HG02840 (cell line): Measurements from ENCODE around the gene RCOR1.
"Not testable (repeated sequence)": the region's sequence is repeated elsewhere in the genome, so short reads cannot be mapped to it uniquely, and the experiment has no call there.

Experiments used
- ATAC-seq: cut with Tn5 transposase; IDR thresholded peaks from one replicate; pipeline ENCODE4 v1.9.1; 2021; ENCODE audit warnings: mild to moderate bottlenecking, moderate library complexity, moderate number of reproducible peaks; ENCODE audit not compliant: unreplicated experiment, low FRiP score

The RCOR1 gene

DNA sequence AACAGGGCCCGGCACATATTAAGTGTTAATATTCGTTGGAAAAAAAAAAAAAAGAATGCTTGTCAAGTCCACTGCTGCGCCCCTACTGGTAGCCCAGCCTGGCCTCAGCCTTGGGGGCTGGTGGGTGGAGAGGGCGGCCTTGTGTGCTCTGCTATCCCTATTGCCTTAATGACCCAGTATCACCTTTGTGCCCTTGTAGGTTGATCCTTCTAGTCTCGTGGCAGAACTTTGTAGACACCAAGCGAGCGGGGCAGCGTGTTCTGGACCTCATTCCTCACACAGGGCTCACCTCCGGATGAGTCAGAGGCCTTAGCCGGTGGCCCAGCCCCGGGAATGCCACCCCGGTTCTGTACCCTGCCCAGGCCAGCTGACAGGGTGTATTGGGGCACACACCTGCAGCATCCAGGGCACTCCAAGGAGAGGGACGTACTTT is 1.8 kb upstream of the RCOR1 start:
- no peak for ATAC-seq

DNA sequence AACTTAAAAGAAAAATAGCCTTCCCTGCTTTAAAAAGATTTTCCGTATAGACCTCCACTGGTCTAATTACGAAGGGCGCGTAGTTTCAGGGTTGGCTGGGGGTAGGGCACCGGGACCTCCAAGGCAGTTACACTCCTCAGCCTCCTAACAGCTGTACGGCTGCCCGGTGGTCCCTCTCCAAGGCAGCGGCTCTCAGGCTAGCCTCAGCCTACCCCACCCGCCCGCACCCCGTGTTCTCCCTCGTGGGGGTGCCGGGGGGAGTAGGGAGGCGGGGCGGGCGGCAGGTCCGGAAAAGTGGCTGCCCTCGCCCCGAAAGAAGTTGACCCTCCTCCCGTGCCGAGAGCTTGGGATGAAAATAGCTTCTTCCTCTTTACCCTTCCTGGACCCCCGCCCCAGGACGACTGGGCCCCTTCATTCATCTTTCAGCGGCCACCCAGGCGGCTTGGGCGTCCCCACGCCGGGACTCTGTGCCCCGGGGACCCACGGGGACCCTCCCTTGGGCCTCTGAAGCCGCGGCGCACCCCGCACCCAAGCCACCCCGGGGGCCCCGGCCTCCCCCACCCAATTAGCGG is 991 bp upstream of the RCOR1 start:
- peak; percentile 1 for ATAC-seq

DNA sequence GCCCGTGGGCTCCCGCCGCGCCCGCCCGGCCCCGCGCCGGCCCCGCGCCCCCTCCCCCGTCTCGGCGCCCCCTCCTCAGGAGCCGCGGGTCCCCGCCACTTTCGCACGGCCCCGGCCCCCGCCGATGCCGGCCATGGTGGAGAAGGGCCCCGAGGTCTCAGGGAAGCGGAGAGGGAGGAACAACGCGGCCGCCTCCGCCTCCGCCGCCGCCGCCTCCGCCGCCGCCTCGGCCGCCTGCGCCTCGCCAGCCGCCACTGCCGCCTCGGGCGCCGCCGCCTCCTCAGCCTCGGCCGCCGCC is 263 bp downstream of the RCOR1 start:
- ATAC-seq = peak; percentile 4

- peak; percentile 19 for ATAC-seq
Observed at GRCh38 chr14:102593061-102593824, 794 bp downstream of the RCOR1 start.

GRCh38 chr14:102593825-102594137 is 1.3 kb downstream of the RCOR1 start:
- ATAC-seq = no peak

- ATAC-seq = no peak
Observed at GRCh38 chr14:102594514-102595175, 2.2 kb downstream of the RCOR1 start.

- no peak for ATAC-seq
Observed at GRCh38 chr14:102601378-102601925, 9.0 kb downstream of the RCOR1 start.

DNA sequence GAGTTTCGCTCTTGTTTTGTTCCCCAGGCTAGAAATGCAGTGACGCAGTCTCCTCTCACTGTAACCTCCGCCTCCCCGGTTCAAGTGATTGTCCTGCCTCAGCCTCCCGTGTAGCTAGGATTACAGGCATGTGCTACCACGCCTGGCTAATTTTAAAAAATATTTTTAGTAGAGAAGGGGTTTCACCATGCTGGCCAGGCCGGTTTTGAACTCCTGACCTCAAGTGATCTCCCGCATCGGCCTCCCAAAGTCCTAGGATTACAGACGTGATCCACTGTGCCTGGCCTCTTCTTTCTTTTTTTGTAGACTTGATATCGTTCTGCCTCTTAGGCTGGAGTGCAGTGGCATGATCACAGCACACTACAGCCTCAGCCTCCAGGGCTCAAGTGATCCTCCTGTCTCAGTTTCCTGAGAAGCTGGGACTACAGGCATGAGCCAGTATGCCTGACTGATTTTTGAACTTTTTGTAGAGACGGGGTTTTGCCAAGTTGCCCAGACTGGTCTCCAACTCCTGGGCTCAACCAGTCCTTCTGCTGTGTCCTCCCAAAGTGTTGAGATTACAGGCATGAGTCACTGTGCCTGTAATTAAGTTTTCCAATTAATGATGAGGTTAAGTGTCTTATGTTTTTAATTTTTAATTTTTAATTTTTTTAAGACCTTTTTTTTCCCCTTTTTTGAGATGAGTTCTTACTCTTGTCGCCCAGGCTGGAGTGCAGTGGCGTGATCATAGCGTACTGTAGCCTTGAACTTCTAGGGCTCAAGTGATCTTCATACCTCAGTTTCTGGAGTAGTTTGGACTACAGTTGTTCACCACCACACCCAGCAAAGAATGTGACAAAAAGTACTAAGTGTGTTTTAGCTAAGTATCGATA is 10.2 kb downstream of the RCOR1 start:
- no peak for ATAC-seq

DNA sequence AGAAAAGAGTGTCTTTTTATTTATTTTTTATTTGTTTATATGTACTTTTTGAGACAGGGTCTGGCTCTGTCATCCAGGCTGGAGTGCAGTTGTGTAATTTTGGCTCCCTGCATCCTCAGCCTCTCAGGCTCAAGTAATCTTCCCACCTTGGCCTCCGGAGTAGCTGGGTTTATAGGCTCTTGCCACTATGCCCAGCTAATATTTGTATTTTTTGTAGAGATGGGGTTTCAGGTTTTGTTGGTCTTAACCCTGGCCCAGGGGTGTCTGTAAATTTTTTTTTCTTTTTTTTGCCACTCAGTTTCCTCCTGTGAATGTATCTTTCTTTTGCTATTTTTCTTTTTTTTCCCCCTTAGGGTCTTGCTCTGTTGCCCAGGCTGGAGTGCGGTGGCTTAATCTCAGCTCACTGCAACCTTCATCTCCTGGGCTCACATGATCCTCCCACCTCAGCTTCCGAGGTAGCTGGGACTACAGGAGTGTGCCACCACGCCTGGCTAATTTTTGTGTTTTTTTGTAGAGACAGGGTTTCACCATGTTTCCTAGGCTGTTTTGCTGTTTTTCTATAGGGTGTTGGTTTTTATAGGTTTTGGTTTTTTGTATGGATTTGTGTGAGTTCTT is 11.0 kb downstream of the RCOR1 start:
- no peak for ATAC-seq

- ATAC-seq = no peak
Observed at GRCh38 chr14:102604183-102604582, 11.7 kb downstream of the RCOR1 start.

- ATAC-seq = no peak
Observed at GRCh38 chr14:102605029-102605428, 12.6 kb downstream of the RCOR1 start.

- no peak for ATAC-seq
Observed at GRCh38 chr14:102606296-102606695, 13.8 kb downstream of the RCOR1 start.

GRCh38 chr14:102608064-102608446 is 15.6 kb downstream of the RCOR1 start:
- no peak for ATAC-seq

GRCh38 chr14:102610968-102611811 is 18.7 kb downstream of the RCOR1 start:
- no peak for ATAC-seq

DNA sequence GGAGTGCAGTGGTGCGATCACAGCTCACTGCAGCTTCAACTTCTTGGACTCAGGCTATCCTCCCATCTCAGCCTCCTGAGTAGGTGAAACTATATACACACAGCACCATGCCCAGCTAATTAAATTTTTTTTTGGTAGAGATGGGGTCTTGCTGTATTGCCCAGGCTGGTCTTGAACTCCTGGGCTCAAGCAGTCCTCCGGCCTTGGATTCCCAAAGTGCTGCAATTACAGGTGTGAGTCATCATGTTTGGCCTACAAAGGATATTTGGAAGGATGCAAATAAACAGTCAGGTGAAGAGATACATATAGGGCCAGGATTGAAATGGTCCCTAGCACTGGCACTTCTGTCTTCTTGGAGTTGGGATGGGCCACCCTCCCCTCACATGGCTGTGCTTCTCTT is 23.9 kb downstream of the RCOR1 start:
- no peak for ATAC-seq

GRCh38 chr14:102616799-102617198 is 24.4 kb downstream of the RCOR1 start:
- ATAC-seq = no peak

DNA sequence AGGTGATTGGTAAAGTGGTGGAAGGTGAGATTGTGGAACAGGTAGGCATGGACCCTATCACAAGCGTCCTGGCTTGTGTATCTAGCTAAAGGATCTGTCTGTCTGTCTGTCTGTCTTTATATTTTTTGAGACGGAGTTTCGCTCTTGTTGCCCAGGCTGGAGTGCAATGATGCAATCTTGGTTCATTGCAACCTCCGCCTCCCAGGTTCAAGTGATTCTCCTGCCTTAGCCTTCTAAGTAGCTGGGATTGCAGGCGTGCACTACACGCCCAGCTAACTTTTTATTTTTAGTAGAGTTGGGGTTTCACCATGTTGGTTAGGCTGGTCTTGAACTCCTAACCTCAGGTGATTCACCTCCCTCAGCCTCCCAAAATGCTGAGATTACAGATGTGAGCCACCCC is 26.6 kb downstream of the RCOR1 start:
- ATAC-seq = not testable (repeated sequence)

GRCh38 chr14:102620413-102620812 is 28.0 kb downstream of the RCOR1 start:
- no peak for ATAC-seq

GRCh38 chr14:102622262-102622885 is 29.9 kb downstream of the RCOR1 start:
- ATAC-seq = no peak
